Right ventricle myocardium inferior (tissue), 1 donor: Measurements from ENCODE around the gene PWWP2B. TPM values are rescaled to one million over a fixed set of nuclear protein-coding genes. Genes with fewer than 3 reads are reported as not detected.
A peak's percentile ranks its signal among the peaks of the same experiment; 100 is the strongest.

Experiments used
- ATAC-seq: fragments of 200-7000 bp; cut with Tn5 transposase; one replicate; pipeline ENCODE4 v1.9.1; 2020; ENCODE audit warnings: mild to moderate bottlenecking, moderate library complexity
- DNase-seq: peaks from one replicate; pipeline ENCODE4 v3.0.0; 2021; ENCODE audit errors: missing footprints
- intact Hi-C: fragments of 100-400 bp; cut with DNase I; formaldehyde crosslinking; loops from one replicate; pipeline ENCODE4 v1.11.0; 2022
- total RNA-seq: library from RNA; stranded (reverse); fragmentation: NEBNext Ultra II Directional; extraction: Animal tissue kit (Norgen Biotek cat#: 25700); gene quantifications from one replicate; pipeline ENCODE4 v1.2.1, GENCODE V29; 2021
- donor health status: DM: no; HTN: yes; CAD: no; lungs with severe emphysema.

The PWWP2B gene
- total RNA-seq, 1 donor from 2014 or later, result 22.3 TPM

DNA sequence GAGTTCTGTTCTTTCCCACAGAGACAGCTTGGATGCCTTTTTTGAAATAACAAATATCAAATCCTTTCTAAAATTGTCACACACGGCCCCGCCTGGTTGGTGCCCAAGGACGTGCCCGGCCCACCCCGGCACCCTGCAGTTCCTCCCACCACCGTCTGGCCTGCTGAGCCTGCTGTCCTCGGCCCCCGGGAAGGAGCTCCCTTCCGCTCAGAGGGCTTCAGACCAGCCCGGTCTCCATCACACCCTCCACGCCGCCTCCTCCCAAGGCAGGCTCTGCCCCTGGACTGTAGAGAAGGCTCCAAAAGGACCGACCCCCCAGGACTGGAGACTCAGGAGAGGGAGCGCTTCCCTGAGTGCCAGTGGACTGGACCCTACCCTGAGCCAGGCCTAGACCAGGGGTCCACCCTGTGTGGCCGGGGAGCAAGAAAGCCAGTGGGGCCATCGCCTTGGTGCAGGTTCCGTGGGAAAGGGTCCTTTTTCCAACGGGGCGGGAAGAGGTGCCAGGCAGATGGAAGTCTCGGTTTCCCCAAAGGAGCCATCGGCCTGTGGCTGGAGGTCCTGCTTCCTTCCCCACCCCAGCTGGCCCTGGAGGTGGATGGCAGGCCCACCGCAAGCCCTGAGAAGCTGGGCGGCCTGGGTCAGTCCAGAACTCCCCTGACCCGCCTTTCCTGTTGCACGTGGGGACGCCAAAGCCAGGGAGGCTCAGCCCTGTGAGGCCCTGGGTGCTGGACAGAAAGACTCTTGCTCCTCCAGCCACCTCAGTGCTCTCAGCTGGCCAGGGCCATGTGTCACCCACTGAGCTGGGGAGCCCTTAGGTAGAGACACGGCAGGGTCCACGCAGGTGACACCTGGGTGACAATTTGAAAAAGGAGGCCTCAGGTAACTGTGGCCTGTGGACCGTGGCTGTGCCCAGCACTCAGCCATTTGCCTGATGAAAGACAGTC lies 69.8 kb downstream of the PWWP2B start:
- intact Hi-C loops, result no loop called here
- DNase-seq (peak; percentile 54), ATAC-seq (no peak)

Other genes with a start within 250 kb of the PWWP2B start
- 24.9 TPM for gene DPYSL4, start 210.3 kb upstream of the PWWP2B start, total RNA-seq
- gene STK32C, start 89.2 kb upstream of the PWWP2B start, total RNA-seq, result 7.0 TPM
- gene LRRC27, start 65.0 kb upstream of the PWWP2B start, total RNA-seq, result 4.2 TPM
- gene INPP5A, start 140.6 kb downstream of the PWWP2B start, total RNA-seq, result 108 TPM